Panc1 (cell line): Measurements from ENCODE around the gene CYFIP2.

ENCODE experiments used
- POLR2AphosphoS5 ChIP-seq: IDR thresholded peaks from 2 replicates; pipeline ENCODE4 v1.6.1; 2012; ENCODE audit warnings: mild to moderate bottlenecking, low read depth, low read length, moderate library complexity
- SIN3A ChIP-seq: IDR thresholded peaks from 2 replicates; pipeline ENCODE4 v1.6.1; 2012; ENCODE audit warnings: low read depth, mild to moderate bottlenecking, low read length, moderate library complexity, borderline replicate concordance; ENCODE audit not compliant: insufficient read depth
- TCF7L2 ChIP-seq: IDR thresholded peaks from 2 replicates; pipeline ENCODE4 v1.6.1; 2011; ENCODE audit warnings: mild to moderate bottlenecking, low read depth, low read length, inconsistent platforms
- TF ChIP-seq, protein P1 (sequence below): fragments of 450-650 bp; IDR thresholded peaks from 2 replicates; pipeline ENCODE4 v1.5.1; 2017; ENCODE audit warnings: mild to moderate bottlenecking
- TF ChIP-seq, protein P2 (sequence below), 2 experiments: IDR thresholded peaks; 2 replicates each; pipeline ENCODE4 v1.6.1; 2011 to 2012; ENCODE audit warnings: low read depth in 2 of 2, control low read depth in 1 of 2, low read length in 1 of 2, mild to moderate bottlenecking in 1 of 2, moderate library complexity in 1 of 2; ENCODE audit not compliant: insufficient read depth in 1 of 2

DNA sequence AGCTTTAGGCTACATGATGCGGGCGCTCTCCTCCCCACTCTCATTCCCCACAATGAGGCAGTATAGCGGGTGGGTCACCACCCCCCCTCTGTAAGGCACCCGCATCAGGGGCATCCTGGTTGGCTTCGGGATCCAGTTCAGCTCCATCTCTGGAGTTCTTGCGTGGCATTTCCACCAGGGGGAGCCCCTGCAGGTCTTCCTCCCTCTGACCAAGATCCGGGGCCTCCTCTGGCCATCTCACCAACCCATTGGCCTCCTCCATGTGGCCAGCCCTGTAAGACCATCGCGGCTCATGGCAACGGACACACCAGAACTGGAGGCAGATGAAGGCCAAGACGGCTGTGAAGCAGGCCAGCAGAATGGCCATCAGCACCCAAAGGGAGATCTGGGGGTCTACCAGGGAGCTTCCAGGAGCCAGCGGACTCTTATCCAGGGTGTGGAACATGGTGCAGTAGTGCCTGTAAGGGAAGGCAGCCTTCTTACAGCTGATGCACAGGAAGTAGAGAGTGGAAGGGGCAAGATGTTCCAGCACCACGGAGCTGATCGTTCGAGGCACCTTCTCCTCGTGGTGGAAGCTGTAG, 77.0 kb downstream of the CYFIP2 start:
- TF ChIP-seq, protein P1, sequence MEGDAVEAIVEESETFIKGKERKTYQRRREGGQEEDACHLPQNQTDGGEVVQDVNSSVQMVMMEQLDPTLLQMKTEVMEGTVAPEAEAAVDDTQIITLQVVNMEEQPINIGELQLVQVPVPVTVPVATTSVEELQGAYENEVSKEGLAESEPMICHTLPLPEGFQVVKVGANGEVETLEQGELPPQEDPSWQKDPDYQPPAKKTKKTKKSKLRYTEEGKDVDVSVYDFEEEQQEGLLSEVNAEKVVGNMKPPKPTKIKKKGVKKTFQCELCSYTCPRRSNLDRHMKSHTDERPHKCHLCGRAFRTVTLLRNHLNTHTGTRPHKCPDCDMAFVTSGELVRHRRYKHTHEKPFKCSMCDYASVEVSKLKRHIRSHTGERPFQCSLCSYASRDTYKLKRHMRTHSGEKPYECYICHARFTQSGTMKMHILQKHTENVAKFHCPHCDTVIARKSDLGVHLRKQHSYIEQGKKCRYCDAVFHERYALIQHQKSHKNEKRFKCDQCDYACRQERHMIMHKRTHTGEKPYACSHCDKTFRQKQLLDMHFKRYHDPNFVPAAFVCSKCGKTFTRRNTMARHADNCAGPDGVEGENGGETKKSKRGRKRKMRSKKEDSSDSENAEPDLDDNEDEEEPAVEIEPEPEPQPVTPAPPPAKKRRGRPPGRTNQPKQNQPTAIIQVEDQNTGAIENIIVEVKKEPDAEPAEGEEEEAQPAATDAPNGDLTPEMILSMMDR: peak; percentile 72
- TF ChIP-seq, protein P2, sequence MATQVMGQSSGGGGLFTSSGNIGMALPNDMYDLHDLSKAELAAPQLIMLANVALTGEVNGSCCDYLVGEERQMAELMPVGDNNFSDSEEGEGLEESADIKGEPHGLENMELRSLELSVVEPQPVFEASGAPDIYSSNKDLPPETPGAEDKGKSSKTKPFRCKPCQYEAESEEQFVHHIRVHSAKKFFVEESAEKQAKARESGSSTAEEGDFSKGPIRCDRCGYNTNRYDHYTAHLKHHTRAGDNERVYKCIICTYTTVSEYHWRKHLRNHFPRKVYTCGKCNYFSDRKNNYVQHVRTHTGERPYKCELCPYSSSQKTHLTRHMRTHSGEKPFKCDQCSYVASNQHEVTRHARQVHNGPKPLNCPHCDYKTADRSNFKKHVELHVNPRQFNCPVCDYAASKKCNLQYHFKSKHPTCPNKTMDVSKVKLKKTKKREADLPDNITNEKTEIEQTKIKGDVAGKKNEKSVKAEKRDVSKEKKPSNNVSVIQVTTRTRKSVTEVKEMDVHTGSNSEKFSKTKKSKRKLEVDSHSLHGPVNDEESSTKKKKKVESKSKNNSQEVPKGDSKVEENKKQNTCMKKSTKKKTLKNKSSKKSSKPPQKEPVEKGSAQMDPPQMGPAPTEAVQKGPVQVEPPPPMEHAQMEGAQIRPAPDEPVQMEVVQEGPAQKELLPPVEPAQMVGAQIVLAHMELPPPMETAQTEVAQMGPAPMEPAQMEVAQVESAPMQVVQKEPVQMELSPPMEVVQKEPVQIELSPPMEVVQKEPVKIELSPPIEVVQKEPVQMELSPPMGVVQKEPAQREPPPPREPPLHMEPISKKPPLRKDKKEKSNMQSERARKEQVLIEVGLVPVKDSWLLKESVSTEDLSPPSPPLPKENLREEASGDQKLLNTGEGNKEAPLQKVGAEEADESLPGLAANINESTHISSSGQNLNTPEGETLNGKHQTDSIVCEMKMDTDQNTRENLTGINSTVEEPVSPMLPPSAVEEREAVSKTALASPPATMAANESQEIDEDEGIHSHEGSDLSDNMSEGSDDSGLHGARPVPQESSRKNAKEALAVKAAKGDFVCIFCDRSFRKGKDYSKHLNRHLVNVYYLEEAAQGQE (IDR thresholded peaks at IDR 0.05; ENCODE audit: insufficient read depth in 1 of 2, low read depth in 2 of 2, low read length in 1 of 2): no peak
- TF ChIP-seq SIN3A (no peak), POLR2AphosphoS5 (no peak), TCF7L2 (no peak)
